HL-60 (cell line): Measurements from ENCODE around the gene FBXO9.

ENCODE experiments used
- DNase-seq, 2 experiments: peaks; one replicate each; pipeline ENCODE4 v3.0.0-alpha.2; 2010 to 2020; ENCODE audit warnings: low read depth in 1 of 2, low spot score in 1 of 2
- H3K27ac ChIP-seq: fragments of 250-450 bp; sonication (Bioruptor Pico); replicated peaks from 2 replicates; pipeline ENCODE4 v1.5.1; 2020; ENCODE audit warnings: mild to moderate bottlenecking, moderate library complexity
- H3K27me3 ChIP-seq: fragments of 250-450 bp; sonication (Bioruptor Pico); 2 replicates; pipeline ENCODE4 v1.5.1; 2021; ENCODE audit warnings: mild to moderate bottlenecking, moderate library complexity; ENCODE audit not compliant: insufficient read depth, poor library complexity, severe bottlenecking
- H3K4me3 ChIP-seq: replicated peaks from 2 replicates; pipeline ENCODE4 v1.5.1; 2011; ENCODE audit warnings: mild to moderate bottlenecking, control low read depth, low read length; ENCODE audit not compliant: insufficient read depth
- GABPA ChIP-seq: IDR thresholded peaks from 2 replicates; pipeline ENCODE4 v1.6.1; 2012; ENCODE audit warnings: low read depth
- POLR2AphosphoS5 ChIP-seq: IDR thresholded peaks from 2 replicates; pipeline ENCODE4 v1.6.1; 2012; ENCODE audit warnings: low read depth
- REST ChIP-seq: IDR thresholded peaks from 2 replicates; pipeline ENCODE4 v1.6.1; 2012; ENCODE audit warnings: low read depth; ENCODE audit not compliant: insufficient replicate concordance
- SPI1 ChIP-seq: IDR thresholded peaks from 2 replicates; pipeline ENCODE4 v1.6.1; 2012; ENCODE audit warnings: low read depth, mild to moderate bottlenecking, borderline replicate concordance
- TF ChIP-seq, protein P1 (sequence below): IDR thresholded peaks from one replicate; pipeline ENCODE4 v1.5.1; 2011; ENCODE audit warnings: low read length, control low read depth, inconsistent platforms; ENCODE audit not compliant: insufficient read depth

FBXO9 gene

DNA sequence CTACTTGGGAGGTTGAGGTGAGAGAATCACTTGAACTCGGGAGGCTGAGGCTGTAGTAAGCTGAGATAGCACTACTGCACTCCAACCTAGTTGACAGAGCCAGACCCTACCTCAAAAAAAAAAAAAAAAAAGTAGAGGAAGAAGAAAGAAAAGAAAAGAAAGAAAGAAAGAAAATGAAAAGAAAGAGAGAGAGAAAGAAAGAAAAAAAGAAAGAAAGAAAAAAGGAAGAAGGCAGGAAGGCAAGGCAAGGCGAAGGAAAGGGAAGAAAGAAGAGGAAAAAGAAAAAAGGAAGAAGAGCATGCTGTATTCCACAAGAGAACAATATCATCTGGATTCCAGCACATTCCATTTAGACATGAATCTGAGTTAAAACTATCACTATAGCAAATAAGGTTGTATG, 79.6 kb downstream of the FBXO9 start:
- H3K27me3 ChIP-seq: no peaks in the 10 kb centered on the region
- no peak overlapping the region for H3K27ac ChIP-seq
- no peak overlapping the region for H3K4me3 ChIP-seq
- no peak for DNase-seq
- TF ChIP-seq SPI1: no peak

GRCh38 chr6:53148684-53149083, 83.5 kb downstream of the FBXO9 start, which contains the start of gene GCM1:
Gene GCM1 (minus strand): TSS chr6:53148841. CDS start chr6:53145632, 3,209 bp downstream.
- TF ChIP-seq SPI1 (no peak), REST (no peak), GABPA (no peak), POLR2AphosphoS5 (no peak)
- TF ChIP-seq, protein P1, sequence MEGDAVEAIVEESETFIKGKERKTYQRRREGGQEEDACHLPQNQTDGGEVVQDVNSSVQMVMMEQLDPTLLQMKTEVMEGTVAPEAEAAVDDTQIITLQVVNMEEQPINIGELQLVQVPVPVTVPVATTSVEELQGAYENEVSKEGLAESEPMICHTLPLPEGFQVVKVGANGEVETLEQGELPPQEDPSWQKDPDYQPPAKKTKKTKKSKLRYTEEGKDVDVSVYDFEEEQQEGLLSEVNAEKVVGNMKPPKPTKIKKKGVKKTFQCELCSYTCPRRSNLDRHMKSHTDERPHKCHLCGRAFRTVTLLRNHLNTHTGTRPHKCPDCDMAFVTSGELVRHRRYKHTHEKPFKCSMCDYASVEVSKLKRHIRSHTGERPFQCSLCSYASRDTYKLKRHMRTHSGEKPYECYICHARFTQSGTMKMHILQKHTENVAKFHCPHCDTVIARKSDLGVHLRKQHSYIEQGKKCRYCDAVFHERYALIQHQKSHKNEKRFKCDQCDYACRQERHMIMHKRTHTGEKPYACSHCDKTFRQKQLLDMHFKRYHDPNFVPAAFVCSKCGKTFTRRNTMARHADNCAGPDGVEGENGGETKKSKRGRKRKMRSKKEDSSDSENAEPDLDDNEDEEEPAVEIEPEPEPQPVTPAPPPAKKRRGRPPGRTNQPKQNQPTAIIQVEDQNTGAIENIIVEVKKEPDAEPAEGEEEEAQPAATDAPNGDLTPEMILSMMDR: no peak
- no peak within 1 kb of the TSS for H3K27ac ChIP-seq

More at GRCh38 chr6:53148684-53149083, 83.5 kb downstream of the FBXO9 start, which contains the start of gene GCM1:
- DNase-seq: no peak
- no peaks in the 10 kb centered on the region for H3K27me3 ChIP-seq
- no peak within 1 kb of the TSS for H3K4me3 ChIP-seq
